Kidney (tissue), 14 donors: ENCODE results near the gene C11orf16. TPM values are rescaled to one million over a fixed set of nuclear protein-coding genes. Genes with fewer than 3 reads are reported as not detected.

Experiments used
- DNase-seq, 5 donors: peaks; one replicate each; pipeline ENCODE4 v3.0.0-alpha.2; 2013 to 2020
- FAIRE-seq: peaks from 2 replicates; lab custom pipeline; 2012; peaks lifted over from hg19 to GRCh38; lab: Jason Lieb, UNC
- H3K27ac ChIP-seq, 2 donors: one replicate each; pipeline ENCODE4 v1.7.0; 2013; ENCODE audit warnings: low read depth in 2 of 2, low read length in 2 of 2, inconsistent platforms in 1 of 2
- H3K27me3 ChIP-seq: one replicate; pipeline ENCODE4 v1.7.1; 2013; ENCODE audit warnings: low read length, inconsistent platforms; ENCODE audit not compliant: control insufficient read depth, insufficient read depth
- H3K36me3 ChIP-seq, 3 donors: one replicate each; pipeline versions ENCODE4 v1.7.0 to v1.7.1; 2013; ENCODE audit warnings: low read length in 3 of 3, control low read depth in 1 of 3, inconsistent platforms in 1 of 3; ENCODE audit not compliant: insufficient read depth in 3 of 3, control insufficient read depth in 2 of 3
- H3K4me1 ChIP-seq, 3 donors: one replicate each; pipeline versions ENCODE4 v1.7.0 to v1.7.1; 2013; ENCODE audit warnings: low read length in 3 of 3, inconsistent platforms in 1 of 3, low read depth in 1 of 3; ENCODE audit not compliant: control insufficient read depth in 2 of 3, insufficient read depth in 2 of 3
- H3K4me3 ChIP-seq, 3 donors: one replicate each; pipeline versions ENCODE4 v1.7.0 to v1.8.1; 2013; ENCODE audit warnings: low read length in 3 of 3, control low read depth in 1 of 3, inconsistent platforms in 1 of 3
- H3K9ac ChIP-seq, 3 donors: one replicate each; pipeline versions ENCODE4 v1.7.0 to v1.7.1; 2013; ENCODE audit warnings: low read length in 3 of 3, control low read depth in 1 of 3, inconsistent platforms in 1 of 3
- H3K9me3 ChIP-seq, 3 donors: one replicate each; pipeline versions ENCODE4 v1.7.0 to v1.7.1; 2013; ENCODE audit warnings: low read length in 3 of 3, control low read depth in 1 of 3, inconsistent platforms in 1 of 3; ENCODE audit not compliant: control insufficient read depth in 2 of 3, insufficient read depth in 1 of 3
- intact Hi-C: fragments of 100-400 bp; cut with DNase I; formaldehyde crosslinking; loops from one replicate; pipeline ENCODE4 v1.11.1; 2022
- polyA plus RNA-seq: library from polyadenylated mRNA; stranded (reverse); fragments of 350-450 nt; fragmentation: Illumina TruSeq; extraction: RNeasy Lipid Tissue Mini Kit (QIAGEN cat#74804); gene quantifications from one replicate; pipeline ENCODE4 v1.2.3, GENCODE V29; 2014; ENCODE audit warnings: low read depth, low replicate concordance; ENCODE audit not compliant: insufficient read depth
- total RNA-seq: library from RNA; stranded (reverse); fragmentation: NEBNext Ultra II Directional; extraction: Animal tissue kit (Norgen Biotek cat#: 25700); gene quantifications from one replicate; pipeline ENCODE4 v1.2.1, GENCODE V29; 2021
- TF ChIP-seq, protein P1 (sequence below): IDR thresholded peaks from 3 replicates; pipeline ENCODE4 v1.5.1; 2012; ENCODE audit warnings: mild to moderate bottlenecking, moderate library complexity, borderline replicate concordance; ENCODE audit not compliant: insufficient read depth; ENCODE audit errors: extremely low read depth
- donor health status: control.
- donor health status: control.
- donor health status: control.
- donor health status: control.
- donor health status: control.
- donor health status: DM: yes; HTN: yes; CAD: no.
- donor health status: Normal renal cell carcinoma (clear cell type).

C11orf16 gene
- total and polyA plus RNA-seq, 2 donors from 2014 or later = 0.28 to 0.91 TPM

DNA sequence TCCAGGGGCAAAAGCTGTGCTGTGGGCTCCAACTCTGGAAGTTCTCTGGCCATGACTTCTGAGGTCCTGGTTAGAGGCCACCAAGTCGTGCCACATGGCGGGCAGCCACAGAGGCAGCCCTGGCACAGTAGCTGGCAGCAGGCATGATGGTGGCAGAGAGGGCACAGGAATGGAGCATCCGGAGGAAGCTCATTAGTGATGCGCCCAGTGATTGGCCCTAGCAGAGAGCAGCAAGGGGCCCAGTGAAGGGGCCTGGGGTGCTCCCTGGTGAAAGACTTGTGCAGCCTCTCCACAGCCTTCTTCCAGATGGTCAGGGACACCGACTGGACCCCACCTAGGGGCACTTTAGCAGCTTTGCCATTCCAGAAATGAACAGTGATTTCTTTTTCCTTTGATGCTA, 7.0 kb downstream of the C11orf16 start:
- TF ChIP-seq, protein P1, sequence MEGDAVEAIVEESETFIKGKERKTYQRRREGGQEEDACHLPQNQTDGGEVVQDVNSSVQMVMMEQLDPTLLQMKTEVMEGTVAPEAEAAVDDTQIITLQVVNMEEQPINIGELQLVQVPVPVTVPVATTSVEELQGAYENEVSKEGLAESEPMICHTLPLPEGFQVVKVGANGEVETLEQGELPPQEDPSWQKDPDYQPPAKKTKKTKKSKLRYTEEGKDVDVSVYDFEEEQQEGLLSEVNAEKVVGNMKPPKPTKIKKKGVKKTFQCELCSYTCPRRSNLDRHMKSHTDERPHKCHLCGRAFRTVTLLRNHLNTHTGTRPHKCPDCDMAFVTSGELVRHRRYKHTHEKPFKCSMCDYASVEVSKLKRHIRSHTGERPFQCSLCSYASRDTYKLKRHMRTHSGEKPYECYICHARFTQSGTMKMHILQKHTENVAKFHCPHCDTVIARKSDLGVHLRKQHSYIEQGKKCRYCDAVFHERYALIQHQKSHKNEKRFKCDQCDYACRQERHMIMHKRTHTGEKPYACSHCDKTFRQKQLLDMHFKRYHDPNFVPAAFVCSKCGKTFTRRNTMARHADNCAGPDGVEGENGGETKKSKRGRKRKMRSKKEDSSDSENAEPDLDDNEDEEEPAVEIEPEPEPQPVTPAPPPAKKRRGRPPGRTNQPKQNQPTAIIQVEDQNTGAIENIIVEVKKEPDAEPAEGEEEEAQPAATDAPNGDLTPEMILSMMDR = no peak
- FAIRE-seq = no peak
- Histone ChIP-seq H3K4me3 (no peak overlapping the region), H3K4me1 (no peaks in the 10 kb centered on the region), H3K36me3 (peaks cover 0 to 2% (median 0%) of the 10 kb centered on the region in 3 donors), H3K27me3 (no peaks in the 10 kb centered on the region), H3K9ac (no peak overlapping the region), H3K27ac (no peak overlapping the region), H3K9me3 (no peaks in the 10 kb centered on the region)
- intact Hi-C loops = no loop called here
- DNase-seq = no peak

DNA sequence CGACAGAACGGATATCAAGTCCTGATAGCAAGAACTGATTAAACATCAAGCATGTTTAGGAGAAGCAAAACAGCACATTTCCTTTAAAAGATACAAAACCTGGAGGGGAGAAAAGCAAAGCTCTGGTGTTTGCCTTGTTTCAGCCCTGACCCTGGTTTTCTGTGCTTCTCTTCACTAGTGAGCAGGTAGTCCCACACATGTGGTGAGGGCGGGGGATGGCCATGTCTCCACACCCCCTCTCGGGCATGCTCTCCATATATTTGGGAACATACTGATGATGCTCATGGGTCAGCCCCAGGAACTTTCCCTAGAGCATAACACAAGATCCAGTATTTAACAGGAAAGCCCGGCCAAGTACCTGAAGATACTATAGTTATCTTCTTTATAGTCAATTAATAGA, 10.1 kb downstream of the C11orf16 start:
- no peak overlapping the region for H3K9ac ChIP-seq
- peaks cover 0 to 19% (median 3%) of the 10 kb centered on the region in 3 donors for H3K36me3 ChIP-seq
- H3K4me1 ChIP-seq = no peaks in the 10 kb centered on the region
- no peak overlapping the region for H3K4me3 ChIP-seq
- no peak for DNase-seq
- intact Hi-C loops = no loop called here
- H3K27ac ChIP-seq = no peak overlapping the region
- FAIRE-seq = no peak
- no peaks in the 10 kb centered on the region for H3K27me3 ChIP-seq
- no peaks in the 10 kb centered on the region for H3K9me3 ChIP-seq
- TF ChIP-seq, protein P1 = no peak

DNA sequence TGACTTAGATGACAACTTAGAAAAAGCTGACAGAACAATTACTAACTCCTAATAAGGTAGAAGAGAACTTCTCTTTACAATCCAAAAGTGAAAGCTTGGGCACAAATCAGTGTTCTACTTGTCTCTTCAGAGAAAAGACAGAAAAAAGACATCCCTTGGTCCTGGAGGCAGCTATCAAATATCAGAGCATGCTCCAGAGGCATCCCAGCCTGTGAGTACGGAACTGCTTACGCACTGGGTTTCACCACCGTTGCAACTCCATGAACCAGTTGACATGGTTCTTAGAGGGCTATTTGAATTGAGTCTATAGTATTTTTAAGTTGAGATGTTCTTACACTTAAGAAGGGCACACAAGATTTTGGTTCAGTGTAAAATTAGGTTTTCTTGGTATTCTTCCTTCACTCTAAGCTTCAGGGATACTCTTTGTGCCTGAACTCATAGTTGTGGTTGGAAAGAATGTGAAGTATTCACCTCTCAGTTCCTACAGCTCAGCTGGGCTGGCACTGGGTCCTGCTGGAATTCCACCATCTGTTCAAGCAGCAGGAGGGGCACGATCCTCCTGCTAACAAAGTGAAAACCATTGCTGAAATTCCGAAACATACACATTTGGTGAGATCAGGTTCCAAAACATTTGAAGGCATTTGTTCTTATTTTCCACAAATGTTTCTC, 15.5 kb downstream of the C11orf16 start:
- no peak overlapping the region for H3K9ac ChIP-seq
- H3K4me1 ChIP-seq = peaks cover 0 to 9% (median 6%) of the 10 kb centered on the region in 3 donors
- H3K4me3 ChIP-seq = no peak overlapping the region
- H3K27ac ChIP-seq = peak overlapping the region in 1 of 2 donors; percentile 51
- TF ChIP-seq, protein P1 = no peak
- FAIRE-seq (no peak), DNase-seq (peak in 2 of 5 donors; percentile 33 to 65)
- intact Hi-C loops = no loop called here
- peaks cover 0 to 17% (median 3%) of the 10 kb centered on the region in 3 donors for H3K36me3 ChIP-seq
- no peaks in the 10 kb centered on the region for H3K9me3 ChIP-seq
- H3K27me3 ChIP-seq = no peaks in the 10 kb centered on the region
